GM12892 (cell line): Measurements from ENCODE around the gene TMEM218.
A peak's percentile ranks its signal among the peaks of the same experiment; 100 is the strongest.

Source experiments
- DNase-seq: peaks from one replicate; pipeline ENCODE4 v3.0.0; 2011; ENCODE audit not compliant: insufficient read length
- FAIRE-seq: peaks from 2 replicates; lab custom pipeline; 2011; peaks lifted over from hg19 to GRCh38; lab: Jason Lieb, UNC
- POLR2A ChIP-seq: IDR thresholded peaks from 2 replicates; pipeline ENCODE4 v1.6.1; 2011; ENCODE audit warnings: low read depth, low read length, control low read depth
- POLR2AphosphoS5 ChIP-seq: IDR thresholded peaks from 2 replicates; pipeline ENCODE4 v1.6.1; 2011; ENCODE audit warnings: low read depth, low read length, control low read depth
- TAF1 ChIP-seq: IDR thresholded peaks from 2 replicates; pipeline ENCODE4 v1.6.1; 2011; ENCODE audit warnings: low read depth, mild to moderate bottlenecking, control low read depth, low read length, borderline replicate concordance

TMEM218 gene

GRCh38 chr11:125146232-125146631, 34.8 kb upstream of the TMEM218 start:
- no peak for DNase-seq
- TF ChIP-seq POLR2AphosphoS5 (no peak), TAF1 (no peak), POLR2A (no peak)
- no peak for FAIRE-seq

- FAIRE-seq, result peak; percentile 89
- peak; percentile 52 for DNase-seq
- no peak for TF ChIP-seq TAF1
- no peak for TF ChIP-seq POLR2AphosphoS5
- TF ChIP-seq POLR2A, result no peak
Observed at GRCh38 chr11:125141686-125142535, 30.5 kb upstream of the TMEM218 start.

DNA sequence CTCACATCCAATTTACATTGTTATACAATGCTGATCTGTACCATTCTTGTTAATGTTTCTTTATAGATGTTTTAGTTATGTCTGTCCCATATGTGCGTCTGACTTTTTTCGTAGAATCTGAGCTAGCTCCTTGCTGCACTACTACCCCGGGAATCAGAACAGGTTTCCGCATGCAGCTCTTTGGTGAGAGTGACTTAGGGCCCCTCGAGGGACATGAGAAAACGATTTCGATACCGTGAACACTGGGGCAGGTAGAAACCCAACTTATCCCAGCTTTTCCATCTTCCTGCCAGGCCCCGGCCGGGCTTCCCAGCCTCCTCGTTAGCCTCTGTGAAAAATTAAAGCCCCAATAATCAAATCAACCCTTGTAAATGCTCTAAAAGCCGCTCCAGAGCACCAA, 29.8 kb upstream of the TMEM218 start:
- no peak for FAIRE-seq
- no peak for TF ChIP-seq POLR2A
- TF ChIP-seq POLR2AphosphoS5, result no peak
- TF ChIP-seq TAF1, result no peak
- no peak for DNase-seq

DNA sequence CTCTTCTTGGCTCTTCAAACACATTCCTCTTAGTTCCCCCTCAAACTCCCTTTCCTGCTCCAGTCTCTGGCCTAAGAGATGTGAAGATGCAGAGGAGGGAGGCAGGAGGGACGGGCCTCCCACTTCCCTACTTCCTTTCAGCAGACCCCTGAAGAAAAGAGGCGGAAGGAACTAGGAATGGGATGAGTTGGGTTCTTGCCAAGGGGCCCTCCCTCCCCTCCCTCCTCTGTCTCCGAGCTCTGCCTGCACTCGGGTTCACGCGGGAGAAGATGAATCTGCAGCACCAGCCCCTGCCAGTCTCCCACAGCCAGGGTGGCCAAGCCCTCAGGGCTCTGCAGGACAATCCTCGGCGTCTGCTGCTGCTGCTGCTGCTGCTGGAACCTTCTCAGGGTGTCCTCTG, 28.8 kb upstream of the TMEM218 start:
- no peak for TF ChIP-seq POLR2A
- no peak for TF ChIP-seq POLR2AphosphoS5
- TF ChIP-seq TAF1, result no peak
- FAIRE-seq, result no peak
- DNase-seq, result no peak

DNA sequence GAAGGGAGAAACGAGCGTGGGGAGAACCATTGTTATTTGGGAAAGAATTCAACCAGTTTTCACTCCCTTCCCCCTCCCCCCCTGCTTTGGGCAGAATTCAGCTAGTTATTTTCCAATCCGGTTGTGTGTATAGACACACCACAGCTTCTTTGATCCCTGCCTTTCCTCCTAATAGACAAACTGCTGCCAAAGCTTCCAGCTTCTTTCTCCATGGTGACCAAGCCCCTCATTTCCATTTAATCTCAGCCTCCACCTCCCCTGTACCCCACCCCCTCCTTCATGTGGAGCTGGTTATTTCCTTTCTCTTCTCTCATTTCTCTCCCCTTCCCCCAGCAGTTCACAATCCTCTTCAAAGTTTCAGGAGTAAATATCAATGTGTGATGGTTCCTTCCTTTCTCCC, 28.4 kb upstream of the TMEM218 start:
- no peak for FAIRE-seq

DNA sequence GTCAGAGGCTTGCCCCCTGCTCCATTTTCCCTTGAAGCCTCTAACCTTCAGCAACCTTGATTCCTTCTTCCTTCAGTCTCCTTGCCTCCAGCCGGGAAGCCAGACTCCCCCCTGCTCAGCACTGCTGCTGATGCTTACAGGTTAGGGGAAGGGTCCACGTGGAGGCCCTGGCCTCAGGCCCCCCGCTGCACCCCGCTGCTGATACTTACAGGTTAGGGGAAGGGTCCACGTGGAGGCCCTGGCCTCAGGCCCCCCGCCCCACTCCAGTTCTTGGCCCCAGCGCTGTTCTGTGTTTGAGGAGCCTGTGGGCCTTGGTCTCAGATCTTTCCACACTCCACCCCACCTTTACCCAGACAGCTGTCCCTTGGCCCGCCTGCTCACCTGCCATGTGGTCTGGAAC, 27.5 kb upstream of the TMEM218 start:
- TF ChIP-seq POLR2AphosphoS5 (no peak), TAF1 (no peak), POLR2A (no peak)
- DNase-seq (no peak), FAIRE-seq (no peak)

More for the DNA sequence above, 28.4 kb upstream of the TMEM218 start:
- TF ChIP-seq POLR2AphosphoS5 (no peak), POLR2A (no peak), TAF1 (no peak)
- DNase-seq, result no peak

DNA sequence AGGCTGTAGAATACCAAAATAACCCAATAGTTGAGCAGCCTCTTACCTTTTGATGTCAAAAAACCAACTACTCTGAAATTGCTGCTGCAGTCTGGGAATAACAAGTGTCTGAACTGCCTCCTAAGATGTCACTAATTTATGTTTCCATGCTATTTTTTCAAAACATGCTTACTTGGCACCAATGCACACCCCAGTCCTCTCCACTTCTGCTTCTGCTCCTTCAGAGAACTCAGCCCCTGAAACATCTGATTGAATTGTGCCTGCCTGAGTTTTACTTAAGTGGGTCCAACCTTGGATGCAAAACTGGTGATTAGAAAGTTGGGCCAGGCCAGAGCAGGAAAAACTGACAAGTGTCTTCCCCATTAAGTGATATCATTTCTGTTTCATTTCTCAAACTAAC, 24.6 kb upstream of the TMEM218 start:
- DNase-seq, result no peak
- TF ChIP-seq TAF1 (no peak), POLR2AphosphoS5 (no peak), POLR2A (no peak)
- no peak for FAIRE-seq

GRCh38 chr11:125132596-125132995, 21.2 kb upstream of the TMEM218 start:
- TF ChIP-seq POLR2A (no peak), POLR2AphosphoS5 (no peak), TAF1 (no peak)
- FAIRE-seq, result no peak
- no peak for DNase-seq

DNA sequence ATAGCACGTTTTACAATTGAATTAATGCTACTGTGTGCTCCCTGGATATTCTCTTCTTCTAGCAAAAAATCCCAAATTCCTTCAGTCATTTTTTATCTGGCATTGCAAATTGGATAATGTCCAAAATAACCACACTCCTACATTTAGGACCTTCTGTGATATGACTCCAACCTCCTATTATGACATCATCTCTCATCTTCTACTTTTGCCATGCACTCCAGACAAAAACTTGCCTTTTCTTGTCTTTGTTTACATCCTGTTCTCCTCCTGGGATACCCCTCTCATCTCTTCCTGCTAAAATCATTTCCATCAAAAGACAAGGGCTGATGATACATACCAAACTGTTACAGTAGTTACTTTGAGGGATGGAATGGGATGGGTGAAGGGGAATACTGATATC, 20.6 kb upstream of the TMEM218 start:
- no peak for DNase-seq
- no peak for FAIRE-seq
- TF ChIP-seq POLR2A (no peak), POLR2AphosphoS5 (no peak)

- no peak for DNase-seq
- no peak for TF ChIP-seq POLR2AphosphoS5
- TF ChIP-seq POLR2A, result no peak
- no peak for TF ChIP-seq TAF1
- no peak for FAIRE-seq
Observed at GRCh38 chr11:125129316-125129993, 18.0 kb upstream of the TMEM218 start.

DNA sequence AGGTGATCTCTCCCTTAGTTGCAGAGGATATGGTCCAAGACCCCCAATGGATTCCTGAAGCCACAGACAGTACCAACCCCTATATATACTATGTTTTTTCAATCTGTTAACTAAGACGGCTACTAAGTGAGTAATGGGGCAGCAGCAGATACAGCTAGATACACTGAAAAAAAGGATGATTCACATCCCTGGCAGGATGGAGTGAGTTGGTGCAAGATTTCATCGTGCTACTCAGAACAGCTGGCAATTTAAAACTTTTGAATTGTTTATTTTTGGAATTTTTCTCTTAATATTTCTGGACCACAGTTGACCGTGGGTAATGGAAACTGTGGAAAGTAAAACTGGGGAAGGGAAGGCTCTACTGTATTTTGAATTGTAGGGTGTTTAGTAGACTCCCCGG, 17.0 kb upstream of the TMEM218 start:
- FAIRE-seq (no peak), DNase-seq (no peak)
- TF ChIP-seq POLR2A (no peak), TAF1 (no peak), POLR2AphosphoS5 (no peak)

DNA sequence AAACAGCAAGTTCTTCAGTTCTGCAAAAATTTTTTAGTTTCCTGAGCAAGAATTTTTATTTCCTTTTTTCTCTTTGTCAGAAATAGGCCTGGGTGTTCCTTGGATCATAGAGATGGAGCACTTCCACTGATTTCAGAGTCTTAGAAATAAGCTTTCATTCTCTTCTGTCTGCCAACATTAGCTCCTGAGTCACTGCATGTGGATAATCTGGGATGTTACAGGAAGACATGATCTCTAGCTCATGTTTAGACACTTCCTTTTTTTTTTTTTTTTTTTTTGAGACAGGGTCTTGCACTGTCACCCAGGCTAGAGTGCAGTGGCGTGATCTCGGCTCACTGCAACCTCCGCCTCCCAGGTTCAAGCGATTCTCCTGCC, 13.2 kb upstream of the TMEM218 start:
- FAIRE-seq, result no peak
- no peak for TF ChIP-seq TAF1
- no peak for TF ChIP-seq POLR2AphosphoS5
- no peak for TF ChIP-seq POLR2A
- DNase-seq, result no peak
